ENCODE results near the gene NRF1. TPM values are rescaled to one million over a fixed set of nuclear protein-coding genes. Genes with fewer than 3 reads are reported as not detected.

NRF1 gene
- total and polyA plus RNA-seq, 5 donors = 5.7 to 20.0 (median 18.8) TPM

DNA sequence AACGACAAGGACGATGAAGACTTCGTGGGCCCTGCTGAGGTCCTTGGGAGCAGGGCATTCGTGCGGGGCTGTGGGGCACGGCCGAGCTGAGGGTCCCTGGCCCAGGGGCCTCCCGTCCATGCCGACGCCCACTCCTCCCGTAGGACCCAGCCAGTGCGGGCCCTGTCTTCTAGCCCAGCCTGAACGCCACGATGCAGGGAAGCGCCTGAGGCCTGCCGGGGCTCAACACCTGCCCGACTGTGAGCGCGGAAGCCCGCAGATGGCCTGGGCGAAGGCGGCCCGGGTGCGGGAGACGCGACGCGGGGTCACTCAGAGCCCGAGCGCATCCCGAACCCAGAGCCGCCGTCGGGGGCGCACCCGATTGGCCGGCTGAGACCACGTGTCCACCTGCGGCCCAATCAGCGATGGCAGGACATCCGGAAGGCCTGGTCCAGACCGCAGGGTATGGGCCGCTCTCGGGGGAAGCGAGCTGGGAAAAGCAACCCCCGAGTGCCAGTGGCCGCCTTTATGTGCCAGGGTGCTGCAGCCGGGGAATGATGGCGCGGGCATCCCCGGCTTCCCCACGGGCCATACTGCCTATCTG is 151.0 kb downstream of the NRF1 start:
- 89% methylated on average over 52 of the region's 52 CpGs for WGBS

GRCh38 chr7:129764247-129765084 is 152.9 kb downstream of the NRF1 start:
- ATAC-seq = no peak
- 81% methylated on average over 7 of the region's 7 CpGs for WGBS
- no peak for DNase-seq
- Histone ChIP-seq H3K27me3 (ENCODE audit: control insufficient read depth, insufficient read depth) (no peaks in the 10 kb centered on the region), H3K27ac (ENCODE audit: low read length) (no peak overlapping the region), H3K4me3 (ENCODE audit: low read length) (no peak overlapping the region), H3K9me3 (ENCODE audit: control insufficient read depth, low read length) (no peaks in the 10 kb centered on the region), H3K4me1 (ENCODE audit: control insufficient read depth, insufficient read depth, low read length) (no peaks in the 10 kb centered on the region)
- intact Hi-C loops (cut with DNase I) = no loop called here

More for the DNA sequence above, 151.0 kb downstream of the NRF1 start:
- Histone ChIP-seq H3K27ac (ENCODE audit: low read length) (no peak overlapping the region), H3K27me3 (ENCODE audit: control insufficient read depth, insufficient read depth) (no peaks in the 10 kb centered on the region), H3K9me3 (ENCODE audit: control insufficient read depth, low read length) (no peaks in the 10 kb centered on the region), H3K4me1 (ENCODE audit: control insufficient read depth, insufficient read depth, low read length) (no peaks in the 10 kb centered on the region), H3K4me3 (ENCODE audit: low read length) (no peak overlapping the region)
- intact Hi-C loops (cut with DNase I) = no loop called here
- DNase-seq (no peak), ATAC-seq (peak in 1 of 2 donors; percentile 25)

- Histone ChIP-seq H3K4me3 (ENCODE audit: low read length) (no peak overlapping the region), H3K27ac (ENCODE audit: low read length) (no peak overlapping the region), H3K9me3 (ENCODE audit: control insufficient read depth, low read length) (no peaks in the 10 kb centered on the region), H3K27me3 (ENCODE audit: control insufficient read depth, insufficient read depth) (no peaks in the 10 kb centered on the region), H3K4me1 (ENCODE audit: control insufficient read depth, insufficient read depth, low read length) (no peaks in the 10 kb centered on the region)
- 93% methylated on average over 3 of the region's 3 CpGs for WGBS
- DNase-seq (no peak), ATAC-seq (no peak)
- intact Hi-C loops (cut with DNase I) = no loop called here
Observed at GRCh38 chr7:129765352-129765751, 153.8 kb downstream of the NRF1 start.

DNA sequence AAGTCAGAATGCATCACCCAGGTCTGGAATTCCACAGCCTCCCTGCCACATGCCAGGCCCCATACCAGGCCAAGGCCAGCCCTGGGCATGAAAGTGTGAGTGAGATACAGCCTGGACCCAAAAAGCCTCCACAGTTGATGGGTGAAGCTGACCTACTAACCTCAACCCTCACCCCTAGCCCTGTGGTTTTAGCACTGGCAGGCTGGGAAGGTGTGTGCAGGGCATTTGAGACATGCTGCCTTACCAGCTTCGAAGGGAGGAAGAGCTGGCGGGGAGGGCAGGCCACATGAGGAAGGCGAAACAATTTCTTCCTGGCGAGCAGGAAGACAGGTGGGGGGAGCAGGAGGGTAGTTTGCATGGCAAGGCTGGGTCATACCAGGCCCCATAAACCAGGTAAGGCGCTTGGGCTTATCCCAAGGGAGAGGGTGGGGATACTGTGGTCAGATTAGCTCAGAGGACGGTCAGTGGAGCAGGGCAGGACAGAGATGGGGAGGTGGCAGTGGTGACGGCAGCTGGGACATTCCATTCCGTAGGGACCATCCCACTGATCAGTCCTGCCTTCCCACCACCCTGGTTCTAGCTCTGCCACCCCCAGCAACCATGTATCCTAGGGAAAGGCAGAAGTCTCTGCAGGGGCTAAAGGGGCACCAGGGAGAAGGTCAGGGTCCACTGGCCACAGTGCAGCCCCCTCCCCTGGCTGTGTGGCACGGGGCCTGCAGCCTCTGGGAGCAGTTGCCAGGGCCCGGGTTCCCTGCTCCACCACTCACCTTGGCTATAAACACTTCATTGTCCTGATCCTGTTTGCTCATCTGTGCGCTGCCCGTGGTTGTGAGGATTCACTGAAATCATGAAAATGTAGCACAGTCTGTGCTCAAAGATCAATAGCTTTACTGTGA is 155.8 kb downstream of the NRF1 start:
- H3K27me3 ChIP-seq (ENCODE audit: control insufficient read depth, insufficient read depth) = no peaks in the 10 kb centered on the region
- DNase-seq (no peak), ATAC-seq (no peak)
- H3K4me3 ChIP-seq (ENCODE audit: low read length) = no peak overlapping the region
- no peaks in the 10 kb centered on the region for H3K9me3 ChIP-seq (ENCODE audit: control insufficient read depth, low read length)
- H3K4me1 ChIP-seq (ENCODE audit: control insufficient read depth, insufficient read depth, low read length) = no peaks in the 10 kb centered on the region
- intact Hi-C loops (cut with DNase I) = no loop called here
- no peak overlapping the region for H3K27ac ChIP-seq (ENCODE audit: low read length)
- WGBS = 88% methylated on average over 12 of the region's 12 CpGs

- intact Hi-C loops (cut with DNase I) = no loop called here
- DNase-seq = no peak
- H3K4me1 ChIP-seq (ENCODE audit: control insufficient read depth, insufficient read depth, low read length) = no peaks in the 10 kb centered on the region
Observed at GRCh38 chr7:129768614-129769399, 157.3 kb downstream of the NRF1 start.

DNA sequence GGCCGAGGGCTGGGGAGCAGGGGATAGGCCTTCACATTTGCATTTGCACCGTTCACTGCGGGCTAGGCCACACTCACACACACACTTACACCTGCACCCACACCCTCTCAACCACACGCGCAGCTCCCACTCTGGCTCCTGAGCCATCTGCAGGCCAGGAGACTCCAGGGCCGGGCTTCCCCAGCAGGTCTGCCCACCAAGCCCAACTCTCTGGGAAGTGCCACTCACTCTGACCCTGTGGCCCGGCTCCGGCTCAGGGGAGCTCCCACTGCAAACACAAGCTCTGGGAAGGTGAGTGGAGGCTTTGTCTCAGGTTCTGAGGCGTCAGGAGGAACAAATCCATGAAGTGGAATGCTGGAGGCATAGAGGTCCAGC is 157.9 kb downstream of the NRF1 start:
- ATAC-seq = no peak
- H3K27me3 ChIP-seq (ENCODE audit: control insufficient read depth, insufficient read depth) = no peaks in the 10 kb centered on the region

More at GRCh38 chr7:129768614-129769399, 157.3 kb downstream of the NRF1 start:
- no peak for ATAC-seq
- Histone ChIP-seq H3K4me3 (ENCODE audit: low read length) (no peak overlapping the region), H3K9me3 (ENCODE audit: control insufficient read depth, low read length) (no peaks in the 10 kb centered on the region), H3K27ac (ENCODE audit: low read length) (no peak overlapping the region), H3K27me3 (ENCODE audit: control insufficient read depth, insufficient read depth) (no peaks in the 10 kb centered on the region)
- WGBS = 85% methylated on average over 17 of the region's 17 CpGs

DNA sequence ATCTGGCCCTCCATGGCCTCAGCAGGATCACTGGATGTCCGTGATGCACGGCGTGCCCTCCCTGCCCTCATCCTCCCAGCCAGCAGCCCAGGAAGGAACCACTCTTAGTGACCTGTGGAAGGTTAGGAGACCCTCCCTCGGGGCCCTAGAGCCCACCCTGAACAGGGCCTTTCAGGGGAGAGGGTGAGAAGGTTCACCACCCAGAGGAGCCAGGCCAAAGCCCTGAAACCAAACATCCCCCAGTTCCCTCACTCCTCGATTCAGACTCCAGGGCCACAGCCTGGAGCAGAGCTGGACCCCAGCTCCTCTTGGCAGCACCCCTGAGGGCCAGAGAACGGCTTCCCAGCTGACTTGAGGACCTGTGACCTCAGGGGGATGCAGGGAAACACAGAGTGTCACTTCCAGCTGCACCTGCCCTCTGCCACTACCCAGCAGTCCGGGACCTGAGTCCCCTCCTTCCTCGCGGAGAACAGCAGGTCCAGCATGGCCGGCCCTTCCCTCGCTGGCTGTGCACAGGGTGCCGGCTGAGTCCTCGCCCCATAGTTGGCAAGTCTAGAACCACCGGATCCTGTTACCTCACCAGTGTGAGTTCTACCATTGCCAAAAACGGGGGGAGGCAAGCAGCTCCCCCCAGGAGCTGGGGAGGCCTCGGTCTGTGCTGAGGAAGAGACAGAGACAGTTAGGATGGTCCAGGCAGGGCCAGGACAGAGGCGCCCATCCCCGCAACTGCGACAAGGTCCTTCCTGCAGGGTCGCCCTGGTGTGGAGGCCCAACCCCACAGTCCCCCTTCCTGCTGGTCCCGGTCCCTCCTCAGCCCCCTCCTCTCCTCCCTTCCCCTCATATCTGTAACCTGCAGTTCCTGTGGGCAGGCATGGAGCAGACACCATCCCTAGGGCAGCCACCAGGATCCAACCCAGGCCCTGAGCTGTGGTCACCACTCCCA is 158.6 kb downstream of the NRF1 start:
- 86% methylated on average over 21 of the region's 21 CpGs for WGBS
- H3K27me3 ChIP-seq (ENCODE audit: control insufficient read depth, insufficient read depth) = no peaks in the 10 kb centered on the region
- intact Hi-C loops (cut with DNase I) = no loop called here
- H3K27ac ChIP-seq (ENCODE audit: low read length) = no peak overlapping the region
- no peaks in the 10 kb centered on the region for H3K4me1 ChIP-seq (ENCODE audit: control insufficient read depth, insufficient read depth, low read length)
- no peaks in the 10 kb centered on the region for H3K9me3 ChIP-seq (ENCODE audit: control insufficient read depth, low read length)
- DNase-seq (no peak), ATAC-seq (no peak)
- H3K4me3 ChIP-seq (ENCODE audit: low read length) = no peak overlapping the region

More for the DNA sequence above, 157.9 kb downstream of the NRF1 start:
- no peaks in the 10 kb centered on the region for H3K9me3 ChIP-seq (ENCODE audit: control insufficient read depth, low read length)
- intact Hi-C loops (cut with DNase I) = no loop called here
- DNase-seq = no peak
- WGBS = 94% methylated on average over 9 of the region's 9 CpGs
- no peak overlapping the region for H3K27ac ChIP-seq (ENCODE audit: low read length)
- no peak overlapping the region for H3K4me3 ChIP-seq (ENCODE audit: low read length)
- no peaks in the 10 kb centered on the region for H3K4me1 ChIP-seq (ENCODE audit: control insufficient read depth, insufficient read depth, low read length)

- no peak for DNase-seq
- Histone ChIP-seq H3K27ac (ENCODE audit: low read length) (no peak overlapping the region), H3K4me3 (ENCODE audit: low read length) (no peak overlapping the region), H3K9me3 (ENCODE audit: control insufficient read depth, low read length) (no peaks in the 10 kb centered on the region), H3K27me3 (ENCODE audit: control insufficient read depth, insufficient read depth) (no peaks in the 10 kb centered on the region), H3K4me1 (ENCODE audit: control insufficient read depth, insufficient read depth, low read length) (no peaks in the 10 kb centered on the region)
- 80% methylated on average over 19 of the region's 19 CpGs for WGBS
- intact Hi-C loops (cut with DNase I) = no loop called here
- no peak for ATAC-seq
Observed at GRCh38 chr7:129771201-129771927, 159.8 kb downstream of the NRF1 start.

DNA sequence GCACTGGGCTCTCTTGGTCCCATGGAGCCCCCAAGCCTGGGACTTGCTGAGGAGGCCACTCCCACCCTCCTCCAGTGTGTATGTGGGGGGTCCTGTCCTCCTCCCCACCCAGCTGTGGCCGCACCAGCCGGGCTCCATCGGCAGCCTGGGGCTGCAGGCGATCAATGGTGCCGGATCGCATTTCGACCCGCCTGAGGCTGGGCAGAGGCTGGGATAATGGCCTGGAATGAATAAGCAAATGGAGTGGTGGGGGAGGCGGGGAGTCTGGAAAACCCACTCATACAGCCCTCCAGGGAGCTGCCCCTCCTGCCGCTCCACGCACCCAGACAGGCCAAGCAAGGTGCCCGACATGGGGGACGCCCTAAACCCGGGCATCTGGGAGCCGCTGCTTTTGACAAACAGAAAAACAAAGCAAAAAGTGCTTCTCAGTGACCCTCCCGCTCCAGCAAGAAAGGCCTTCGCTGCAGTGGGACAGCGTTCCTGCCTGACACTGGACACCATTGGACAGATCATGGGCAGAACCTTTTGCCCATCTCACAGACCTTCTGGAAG is 160.5 kb downstream of the NRF1 start:
- H3K27me3 ChIP-seq (ENCODE audit: control insufficient read depth, insufficient read depth) = no peaks in the 10 kb centered on the region
- WGBS = 75% methylated on average over 18 of the region's 18 CpGs

More for the DNA sequence above, 160.5 kb downstream of the NRF1 start:
- Histone ChIP-seq H3K4me3 (ENCODE audit: low read length) (no peak overlapping the region), H3K4me1 (ENCODE audit: control insufficient read depth, insufficient read depth, low read length) (no peaks in the 10 kb centered on the region), H3K9me3 (ENCODE audit: control insufficient read depth, low read length) (no peaks in the 10 kb centered on the region), H3K27ac (ENCODE audit: low read length) (no peak overlapping the region)
- intact Hi-C loops (cut with DNase I) = no loop called here
- no peak for ATAC-seq
- DNase-seq = no peak

Data from right cardiac atrium (tissue), 5 donors.